ENCODE data around the gene MARS1.
A peak's percentile ranks its signal among the peaks of the same experiment; 100 is the strongest.

Gene MARS1

GRCh38 chr12:57459055-57459749 is 28.7 kb upstream of the MARS1 start:
- peak; percentile 80 for DNase-seq

GRCh38 chr12:57459750-57460467 is 28.0 kb upstream of the MARS1 start, which contains the start of gene GLI1:
GLI1 (plus strand) TSS chr12:57459785; CDS start chr12:57463692, 3,907 bp downstream.
- no peak for DNase-seq

- no peak for DNase-seq
These were observed 27.4 kb upstream of the MARS1 start for GRCh38 chr12:57460468-57460784.

GRCh38 chr12:57460841-57461275 is 27.0 kb upstream of the MARS1 start:
- no peak for DNase-seq

- DNase-seq, result no peak
These were observed 26.5 kb upstream of the MARS1 start for GRCh38 chr12:57461276-57461916.

- no peak for DNase-seq
These were observed 26.0 kb upstream of the MARS1 start for GRCh38 chr12:57461917-57462250.

- DNase-seq, result peak; percentile 66
These were observed 25.5 kb upstream of the MARS1 start for GRCh38 chr12:57462251-57462911.

GRCh38 chr12:57462912-57463253 is 25.0 kb upstream of the MARS1 start:
- DNase-seq, result no peak

- no peak for DNase-seq
These were observed 23.3 kb upstream of the MARS1 start for GRCh38 chr12:57464569-57464968.

GRCh38 chr12:57465030-57465746 is 22.7 kb upstream of the MARS1 start:
- no peak for DNase-seq

GRCh38 chr12:57465747-57466505 is 21.9 kb upstream of the MARS1 start:
- DNase-seq, result no peak

GRCh38 chr12:57467212-57467874 is 20.5 kb upstream of the MARS1 start:
- DNase-seq, result no peak

- no peak for DNase-seq
These were observed 20.0 kb upstream of the MARS1 start for GRCh38 chr12:57467915-57468314.

GRCh38 chr12:57469296-57470164 is 18.3 kb upstream of the MARS1 start:
- no peak for DNase-seq

- no peak for DNase-seq
These were observed 17.4 kb upstream of the MARS1 start for GRCh38 chr12:57470286-57470969.

GRCh38 chr12:57470970-57471656 is 16.8 kb upstream of the MARS1 start:
- DNase-seq, result no peak

GRCh38 chr12:57471661-57472060 is 16.2 kb upstream of the MARS1 start:
- no peak for DNase-seq

- no peak for DNase-seq
These were observed 15.5 kb upstream of the MARS1 start for GRCh38 chr12:57472391-57472790.

- DNase-seq, result no peak
These were observed 14.5 kb upstream of the MARS1 start for GRCh38 chr12:57473392-57473791.
